ENCODE results near the gene TMIE.
A peak's percentile ranks its signal among the peaks of the same experiment; 100 is the strongest.

The TMIE gene

GRCh38 chr3:46701181-46701939, at the start of gene TMIE:
Gene TMIE (plus strand): TSS chr3:46701392. CDS start chr3:46701488, 96 bp downstream.
- no peak for DNase-seq

DNA sequence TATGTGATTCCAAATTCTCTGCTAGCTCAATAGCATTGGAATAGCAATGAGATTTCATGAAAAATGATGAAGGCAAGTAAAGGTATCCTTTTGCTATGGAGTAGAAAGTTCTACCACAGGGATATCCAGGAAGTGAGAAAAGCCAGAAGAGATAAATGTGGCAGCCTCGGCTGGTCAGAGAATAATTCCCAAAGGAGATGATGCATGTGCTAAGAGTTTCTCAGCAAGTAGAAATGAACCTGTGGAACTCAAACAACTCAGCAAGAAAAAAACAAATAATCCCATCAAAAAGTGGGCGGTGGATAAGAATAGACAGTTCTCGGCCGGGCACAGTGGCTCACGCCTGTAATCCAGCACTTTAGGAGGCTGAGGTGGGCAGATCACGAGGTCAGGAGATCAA, 45.9 kb upstream of the TMIE start:
- DNase-seq = no peak

- no peak for DNase-seq
Measured at GRCh38 chr3:46656778-46657556, 44.2 kb upstream of the TMIE start.

DNA sequence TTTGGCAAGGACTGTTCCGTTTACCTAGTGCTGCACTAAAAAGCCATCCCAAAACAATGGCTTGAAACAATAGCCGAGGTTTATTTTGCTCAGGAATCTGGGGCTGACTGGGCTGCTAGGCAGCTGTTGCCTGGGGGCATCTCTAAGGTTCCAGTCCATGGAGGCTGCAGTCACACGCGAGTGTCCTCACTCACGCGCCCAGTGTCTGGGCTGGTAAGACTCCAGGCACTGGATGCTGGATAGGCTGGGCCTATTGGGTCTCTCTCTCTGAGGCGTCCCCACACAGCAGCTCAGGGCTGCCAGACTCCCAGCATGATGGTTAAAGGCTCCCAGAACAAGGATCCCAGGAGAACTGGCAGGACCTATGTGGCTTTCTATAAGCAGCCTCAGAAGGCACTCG, 41.9 kb upstream of the TMIE start:
- no peak for DNase-seq

- no peak for DNase-seq
Measured at GRCh38 chr3:46660003-46660402, 41.2 kb upstream of the TMIE start.

DNA sequence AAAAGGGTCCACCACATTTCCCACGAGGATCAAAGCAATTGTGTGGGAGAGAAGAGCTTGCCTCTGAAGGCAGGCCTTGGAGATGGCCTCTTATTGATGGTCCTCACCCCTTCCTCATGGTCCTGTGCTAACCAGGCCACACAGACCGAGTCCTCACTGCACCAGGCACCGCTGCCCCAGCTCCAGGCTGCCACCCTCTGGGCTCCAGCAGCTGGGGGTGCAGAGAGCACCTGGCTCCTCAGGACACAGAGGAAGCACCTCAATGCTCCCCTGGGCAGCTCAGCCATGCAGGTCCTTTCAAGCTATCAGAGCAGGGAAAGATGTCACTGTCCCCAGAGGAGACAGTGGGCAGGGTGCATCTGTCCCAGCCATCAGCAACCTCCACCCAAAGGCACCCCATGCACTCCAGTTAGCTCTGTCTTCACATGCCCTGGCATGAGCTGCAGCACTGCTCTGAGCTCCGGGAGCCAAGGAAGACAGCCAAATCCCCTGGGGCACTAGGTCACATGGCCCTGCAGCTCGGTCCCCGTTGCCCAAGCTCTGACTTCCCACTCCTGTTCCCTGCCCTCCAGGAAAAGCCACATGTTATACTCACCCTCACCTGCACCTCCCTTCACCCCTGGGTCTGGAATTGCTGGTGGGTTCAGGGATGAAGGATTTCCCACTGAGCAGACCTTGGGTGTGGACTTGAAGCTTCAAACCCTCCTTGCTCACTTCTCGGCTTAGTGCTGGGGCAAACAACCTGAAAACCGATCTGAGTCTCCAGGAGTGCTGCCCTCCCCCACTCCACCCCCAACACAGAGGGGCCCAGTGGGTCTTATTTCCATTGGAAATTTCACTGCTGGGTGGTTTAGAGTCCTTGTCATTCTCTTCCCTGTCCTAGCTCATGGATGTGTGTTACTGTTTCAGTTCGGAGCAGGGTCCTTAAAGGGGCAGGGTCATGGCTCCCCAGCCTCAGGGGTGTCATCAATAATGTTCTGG, 40.4 kb upstream of the TMIE start:
- no peak for DNase-seq

DNA sequence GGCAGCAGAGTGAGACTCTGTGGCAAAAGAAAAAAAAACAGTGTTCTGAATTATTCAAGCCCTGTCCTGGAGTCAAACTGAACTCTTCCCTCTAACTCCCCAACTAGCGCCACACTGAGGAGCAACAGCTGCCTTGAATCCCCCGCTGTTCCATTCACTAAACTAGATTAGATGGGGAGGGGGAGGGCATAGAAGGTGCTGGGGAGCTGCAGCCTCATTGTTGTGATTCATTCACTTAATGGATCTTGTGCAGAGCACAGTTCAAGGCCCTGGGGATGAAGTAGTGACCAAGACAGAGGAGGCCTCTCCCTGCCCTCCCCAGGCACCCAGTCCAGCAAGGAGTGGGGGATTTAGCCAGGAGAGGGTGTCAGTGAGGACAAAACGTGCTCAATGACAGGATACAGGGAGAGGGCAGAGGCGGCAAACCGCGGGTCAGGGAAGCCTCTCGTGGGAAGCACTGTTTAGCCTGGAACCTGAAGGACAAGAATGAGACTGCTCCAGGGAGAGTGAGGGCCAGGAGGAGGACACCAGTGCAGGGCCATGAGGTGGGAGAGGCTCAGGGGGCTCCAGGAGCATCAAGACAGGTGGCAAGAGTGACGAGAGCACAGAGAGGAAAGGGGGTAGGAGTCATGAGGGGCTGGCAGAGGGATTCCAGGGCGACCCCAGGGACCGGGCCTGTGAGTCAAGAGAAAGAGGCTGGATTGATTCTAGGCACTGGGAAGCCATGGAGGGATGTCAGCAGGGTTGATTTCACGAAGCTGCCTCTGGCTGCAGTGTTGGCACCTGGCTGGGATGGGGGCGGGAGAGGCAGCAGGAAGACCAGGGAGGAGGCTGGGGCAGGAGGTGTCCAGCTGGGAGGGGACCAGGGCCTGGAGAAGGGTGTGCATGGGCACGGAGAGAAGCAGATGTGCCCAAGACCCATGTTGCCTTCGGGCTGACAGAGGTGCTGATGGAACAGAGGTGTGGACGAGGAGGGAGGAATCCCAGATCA, 39.1 kb upstream of the TMIE start:
- no peak for DNase-seq

- no peak for DNase-seq
Measured at GRCh38 chr3:46662771-46663551, 38.2 kb upstream of the TMIE start.

DNA sequence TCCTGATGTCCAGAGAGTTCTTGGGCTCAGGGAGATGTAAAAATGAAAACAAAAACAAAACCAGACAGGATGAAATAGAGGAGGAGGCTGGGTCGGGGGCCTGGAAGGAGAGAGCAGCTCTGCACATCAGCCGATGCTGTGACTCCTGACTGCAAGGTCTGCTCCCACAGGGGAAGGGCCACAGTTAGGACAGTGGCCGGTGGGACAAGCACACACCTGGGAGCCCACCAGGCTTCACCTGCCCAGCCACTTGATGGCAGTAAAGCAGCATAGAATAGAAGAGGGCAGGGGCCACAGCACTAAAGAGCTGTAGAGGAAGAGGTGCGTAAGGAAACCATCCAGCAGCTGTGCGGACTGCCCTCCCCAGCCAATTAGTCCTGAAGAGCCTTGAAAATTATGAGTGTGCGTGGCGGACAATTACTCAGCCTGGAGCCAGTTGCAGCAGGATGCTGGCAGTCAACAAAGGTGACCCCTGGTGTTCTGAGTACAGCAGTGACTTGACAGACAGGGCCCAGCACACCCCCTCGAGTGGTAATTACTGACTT, 37.5 kb upstream of the TMIE start:
- DNase-seq = peak; percentile 6

DNA sequence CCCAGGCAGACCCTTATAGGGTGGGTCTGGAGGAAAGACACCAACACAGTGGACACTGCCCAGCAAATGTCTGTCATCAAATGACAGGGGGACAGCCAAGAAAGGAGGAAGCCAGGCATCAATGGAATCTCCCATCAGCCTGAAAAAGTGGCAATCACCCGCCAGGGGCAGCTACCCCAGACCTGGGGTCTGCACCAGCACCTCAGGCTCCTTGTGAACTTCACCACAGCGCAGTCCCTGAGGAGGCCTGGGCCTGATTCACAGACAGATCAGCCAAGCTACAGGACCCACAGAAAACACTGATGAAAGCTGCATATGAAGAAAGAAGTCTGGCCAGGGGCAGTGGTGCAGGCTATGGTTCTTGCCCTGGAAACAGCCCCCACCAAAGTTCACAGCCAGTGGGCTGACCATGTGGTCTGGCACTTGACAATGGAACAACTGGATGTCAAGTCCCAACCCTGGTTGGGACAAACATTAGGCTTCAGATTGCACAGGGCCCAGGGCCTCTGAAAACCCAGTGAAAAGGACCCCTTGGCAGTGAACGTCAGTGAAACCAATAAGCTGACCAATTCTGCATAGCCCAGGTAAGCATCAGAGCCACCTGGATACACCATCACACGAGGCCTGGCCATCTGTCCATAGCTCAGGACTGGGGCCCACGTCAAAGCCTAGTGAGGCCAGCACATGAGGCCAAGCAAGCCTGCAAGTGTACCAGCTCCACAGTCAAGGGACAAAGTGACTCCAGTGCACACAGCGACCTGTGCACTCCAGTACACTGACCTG, 36.8 kb upstream of the TMIE start:
- DNase-seq = no peak

GRCh38 chr3:46664971-46665762, 36.0 kb upstream of the TMIE start:
- no peak for DNase-seq

DNA sequence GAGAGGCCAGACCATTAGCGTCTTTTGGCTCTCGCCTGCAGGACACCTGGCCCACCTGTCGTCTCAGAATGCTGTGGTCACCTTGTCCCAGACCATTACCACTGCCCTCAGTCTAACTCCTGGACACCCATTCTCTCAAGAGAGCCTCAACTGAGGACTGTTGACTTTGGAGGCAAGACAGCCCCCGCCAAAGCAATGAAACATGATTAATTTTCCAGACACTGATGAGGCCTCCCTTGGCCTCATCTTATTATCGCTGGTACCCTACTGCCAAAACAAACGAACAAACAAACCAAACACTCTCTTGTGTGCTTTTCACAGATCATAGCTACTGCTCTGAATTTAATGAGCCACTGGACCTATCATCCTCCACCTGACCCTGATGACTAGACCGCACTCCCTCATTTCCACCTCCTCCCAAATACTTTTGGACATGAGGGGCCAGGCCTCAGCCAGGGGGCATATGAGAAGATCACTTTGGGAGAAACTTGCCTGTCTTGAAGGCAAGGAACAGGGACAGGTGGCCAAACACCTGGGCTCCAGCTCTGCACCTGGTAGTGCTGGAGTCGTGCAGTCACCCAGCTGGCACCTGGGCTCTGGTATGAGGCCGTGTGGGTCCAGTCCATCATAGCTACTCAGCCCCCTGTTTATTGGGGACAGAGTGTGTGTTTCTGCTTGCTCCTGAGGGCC, 35.3 kb upstream of the TMIE start:
- DNase-seq = no peak

DNA sequence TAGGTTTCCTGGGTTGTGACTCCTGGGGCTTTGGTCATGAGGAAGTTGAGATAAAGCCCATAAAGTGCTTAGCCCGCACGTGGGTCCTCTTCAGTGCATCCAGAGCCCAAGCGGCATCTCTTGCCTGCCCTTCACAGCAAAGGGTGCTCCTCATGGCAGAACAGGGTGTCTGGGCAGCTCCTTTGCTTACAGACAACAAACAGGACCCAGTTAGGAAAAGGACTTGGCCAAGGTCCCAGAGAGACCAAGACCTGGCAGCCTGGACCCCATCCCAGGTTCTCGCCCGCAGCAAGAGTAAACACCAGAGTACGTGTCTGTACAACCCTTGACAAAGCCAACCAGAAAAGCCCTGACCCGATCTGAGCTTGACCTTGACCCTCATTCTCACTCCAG, 34.7 kb upstream of the TMIE start:
- no peak for DNase-seq

GRCh38 chr3:46667061-46667621, 34.1 kb upstream of the TMIE start:
- DNase-seq = no peak

DNA sequence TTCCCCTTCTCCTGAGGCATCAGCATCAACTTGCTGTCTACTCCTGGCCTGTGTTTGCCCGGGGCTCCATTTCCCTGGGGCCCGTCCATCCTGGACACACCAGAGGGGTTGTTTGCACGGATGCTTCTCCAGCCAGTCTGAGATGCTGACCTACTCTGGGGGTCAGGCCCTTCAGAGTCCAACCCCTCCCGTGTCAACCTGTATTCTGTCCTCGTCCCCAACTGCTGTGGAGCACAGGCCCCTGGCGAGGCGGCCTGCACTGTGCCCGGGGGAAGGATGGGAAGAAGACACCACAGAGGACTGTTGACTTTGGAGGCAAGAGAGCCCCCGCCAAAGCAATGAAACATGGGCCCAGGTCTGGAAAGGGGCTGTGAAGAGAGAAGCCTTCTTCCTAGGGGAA, 33.5 kb upstream of the TMIE start:
- no peak for DNase-seq

GRCh38 chr3:46668116-46668515, 33.1 kb upstream of the TMIE start:
- DNase-seq = no peak

DNA sequence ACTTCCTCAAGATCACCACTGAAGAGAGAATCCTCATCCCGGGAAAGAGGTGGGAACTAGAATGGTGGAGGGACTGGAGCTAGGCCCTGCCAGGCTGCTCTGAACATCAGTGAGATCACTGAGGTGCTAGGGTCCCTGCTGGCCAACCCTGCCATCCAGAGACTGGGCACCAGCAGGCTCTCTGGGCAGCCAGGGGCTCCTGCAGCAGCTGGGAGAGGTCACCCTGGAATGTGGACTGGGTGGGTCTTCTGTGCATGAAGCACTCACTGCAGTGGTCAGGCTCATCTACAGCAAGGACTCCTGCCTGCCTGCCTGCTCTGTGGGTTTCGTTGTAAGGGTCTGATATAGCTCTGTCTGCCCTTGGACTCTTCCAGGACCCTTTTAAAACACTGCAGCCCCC, 32.6 kb upstream of the TMIE start:
- no peak for DNase-seq
